Ishikawa (cell line): Measurements from ENCODE around the gene BUD23.

Experiments used
- CEBPB ChIP-seq: IDR thresholded peaks from 2 replicates; pipeline ENCODE4 v1.6.1; 2012
- EGR1 ChIP-seq: IDR thresholded peaks from 2 replicates; pipeline ENCODE4 v1.6.1; 2012
- EP300 ChIP-seq: IDR thresholded peaks from 2 replicates; pipeline ENCODE4 v1.6.1; 2012; ENCODE audit warnings: borderline replicate concordance
- MAX ChIP-seq: IDR thresholded peaks from 2 replicates; pipeline ENCODE4 v1.6.1; 2012
- REST ChIP-seq: IDR thresholded peaks from 2 replicates; pipeline ENCODE4 v1.6.1; 2012; ENCODE audit warnings: low read depth, mild to moderate bottlenecking
- TAF1 ChIP-seq: IDR thresholded peaks from 2 replicates; pipeline ENCODE4 v1.6.1; 2012; ENCODE audit warnings: low read depth, mild to moderate bottlenecking
- USF1 ChIP-seq: IDR thresholded peaks from 2 replicates; pipeline ENCODE4 v1.6.1; 2012
- YY1 ChIP-seq: IDR thresholded peaks from 2 replicates; pipeline ENCODE4 v1.6.1; 2012; ENCODE audit warnings: low read depth
- ZBTB7A ChIP-seq: IDR thresholded peaks from 2 replicates; pipeline ENCODE4 v1.6.1; 2012; ENCODE audit warnings: low read depth

- TF ChIP-seq REST: no peak
- TF ChIP-seq USF1: 0 out of 2 replicates have a peak, but pooled peaks have one; percentile 13
- 0 out of 2 replicates have a peak, but pooled peaks have one; percentile 3 for TF ChIP-seq EGR1
- 0 out of 2 replicates have a peak, but pooled peaks have one; percentile 58 for TF ChIP-seq TAF1
- peak; percentile 77 for TF ChIP-seq MAX
- peak; percentile 34; the same call in 1 of the 2 replicates for TF ChIP-seq EP300
- peak; percentile 87 for TF ChIP-seq CEBPB
- no peak for TF ChIP-seq ZBTB7A
- TF ChIP-seq YY1: no peak
Measured at GRCh38 chr7:73738612-73739386, 55.4 kb downstream of the BUD23 start, which contains the start of gene ABHD11.
